Stimulated activated CD4-positive, alpha-beta T cell treated with anti-CD3 and anti-CD28 coated beads, Interleukin-1b, Interleukin-23, amount 100 ng/mL, for 4 hours (primary cell): ENCODE measurements around the gene PKHD1.

Experiments
- DNase-seq, 2 donors: peaks; one replicate each; pipeline ENCODE4 v3.0.0-alpha.2; 2020; ENCODE audit warnings: low read depth in 2 of 2

The PKHD1 gene

GRCh38 chr6:51792273-51793030 is 295.0 kb downstream of the PKHD1 start:
- DNase-seq: no peak

- DNase-seq: no peak
Observed at GRCh38 chr6:51790946-51791345, 296.5 kb downstream of the PKHD1 start.

GRCh38 chr6:51788121-51788520 is 299.3 kb downstream of the PKHD1 start:
- no peak for DNase-seq

- DNase-seq: no peak
Observed at GRCh38 chr6:51778666-51779065, 308.7 kb downstream of the PKHD1 start.

- DNase-seq: no peak
Observed at GRCh38 chr6:51777618-51778017, 309.8 kb downstream of the PKHD1 start.

- no peak for DNase-seq
Observed at GRCh38 chr6:51775942-51776860, 311.2 kb downstream of the PKHD1 start.

- no peak for DNase-seq
Observed at GRCh38 chr6:51768087-51768486, 319.3 kb downstream of the PKHD1 start.

- no peak for DNase-seq
Observed at GRCh38 chr6:51765230-51765629, 322.2 kb downstream of the PKHD1 start.

GRCh38 chr6:51753635-51754034 is 333.8 kb downstream of the PKHD1 start:
- DNase-seq: no peak

- DNase-seq: no peak
Observed at GRCh38 chr6:51743999-51744398, 343.4 kb downstream of the PKHD1 start.

- no peak for DNase-seq
Observed at GRCh38 chr6:51740658-51741057, 346.8 kb downstream of the PKHD1 start.

- no peak for DNase-seq
Observed at GRCh38 chr6:51738614-51739013, 348.8 kb downstream of the PKHD1 start.

- no peak for DNase-seq
Observed at GRCh38 chr6:51737580-51738360, 349.6 kb downstream of the PKHD1 start.

GRCh38 chr6:51725155-51725554 is 362.3 kb downstream of the PKHD1 start:
- no peak for DNase-seq

- DNase-seq: no peak
Observed at GRCh38 chr6:51720327-51720726, 367.1 kb downstream of the PKHD1 start.

- no peak for DNase-seq
Observed at GRCh38 chr6:51719297-51719696, 368.1 kb downstream of the PKHD1 start.

- DNase-seq: no peak
Observed at GRCh38 chr6:51718533-51718932, 368.9 kb downstream of the PKHD1 start.

- DNase-seq: no peak
Observed at GRCh38 chr6:51717477-51717876, 369.9 kb downstream of the PKHD1 start.

GRCh38 chr6:51711876-51712275 is 375.5 kb downstream of the PKHD1 start:
- no peak for DNase-seq

- no peak for DNase-seq
Observed at GRCh38 chr6:51706086-51706485, 381.3 kb downstream of the PKHD1 start.

- DNase-seq: no peak
Observed at GRCh38 chr6:51704932-51705540, 382.4 kb downstream of the PKHD1 start.

GRCh38 chr6:51702851-51703250 is 384.6 kb downstream of the PKHD1 start:
- no peak for DNase-seq
